DMS 273 treated with DMSO at 0.1 percent for 48 hours (cell line): Measurements from ENCODE around the gene ARID3A.

Experiments used
- DNase-seq: peaks from one replicate; lab custom pipeline; 2025; lab: John Stamatoyannopoulos, UW

The ARID3A gene

GRCh38 chr19:1004803-1005664, 79.2 kb downstream of the ARID3A start:
- no peak for DNase-seq

GRCh38 chr19:1006711-1007398, 81.0 kb downstream of the ARID3A start:
- no peak for DNase-seq

- DNase-seq: no peak
These were observed 81.8 kb downstream of the ARID3A start for GRCh38 chr19:1007399-1008251.

- no peak for DNase-seq
These were observed 82.6 kb downstream of the ARID3A start for GRCh38 chr19:1008268-1009040.

GRCh38 chr19:1009041-1009980, 83.5 kb downstream of the ARID3A start:
- DNase-seq: no peak

GRCh38 chr19:1009981-1010538, 84.2 kb downstream of the ARID3A start:
- no peak for DNase-seq

- DNase-seq: no peak
These were observed 85.0 kb downstream of the ARID3A start for GRCh38 chr19:1010586-1011510.

GRCh38 chr19:1011831-1012333, 86.0 kb downstream of the ARID3A start:
- DNase-seq: no peak

GRCh38 chr19:1012334-1012733, 86.5 kb downstream of the ARID3A start:
- DNase-seq: no peak

- no peak for DNase-seq
These were observed 87.4 kb downstream of the ARID3A start for GRCh38 chr19:1013218-1013617.

GRCh38 chr19:1014161-1015060, 88.6 kb downstream of the ARID3A start:
- DNase-seq: no peak

GRCh38 chr19:1015061-1015781, 89.4 kb downstream of the ARID3A start:
- DNase-seq: no peak

GRCh38 chr19:1015782-1016646, 90.2 kb downstream of the ARID3A start:
- no peak for DNase-seq

- no peak for DNase-seq
These were observed 90.8 kb downstream of the ARID3A start for GRCh38 chr19:1016647-1017114.

GRCh38 chr19:1017115-1017905, 91.5 kb downstream of the ARID3A start:
- no peak for DNase-seq
